ENCODE results near the gene GLRX. TPM values are rescaled to one million over a fixed set of nuclear protein-coding genes. Genes with fewer than 3 reads are reported as not detected.

The GLRX gene
- total RNA-seq, 1 experiment from 2014 or later, result 17.9 TPM

DNA sequence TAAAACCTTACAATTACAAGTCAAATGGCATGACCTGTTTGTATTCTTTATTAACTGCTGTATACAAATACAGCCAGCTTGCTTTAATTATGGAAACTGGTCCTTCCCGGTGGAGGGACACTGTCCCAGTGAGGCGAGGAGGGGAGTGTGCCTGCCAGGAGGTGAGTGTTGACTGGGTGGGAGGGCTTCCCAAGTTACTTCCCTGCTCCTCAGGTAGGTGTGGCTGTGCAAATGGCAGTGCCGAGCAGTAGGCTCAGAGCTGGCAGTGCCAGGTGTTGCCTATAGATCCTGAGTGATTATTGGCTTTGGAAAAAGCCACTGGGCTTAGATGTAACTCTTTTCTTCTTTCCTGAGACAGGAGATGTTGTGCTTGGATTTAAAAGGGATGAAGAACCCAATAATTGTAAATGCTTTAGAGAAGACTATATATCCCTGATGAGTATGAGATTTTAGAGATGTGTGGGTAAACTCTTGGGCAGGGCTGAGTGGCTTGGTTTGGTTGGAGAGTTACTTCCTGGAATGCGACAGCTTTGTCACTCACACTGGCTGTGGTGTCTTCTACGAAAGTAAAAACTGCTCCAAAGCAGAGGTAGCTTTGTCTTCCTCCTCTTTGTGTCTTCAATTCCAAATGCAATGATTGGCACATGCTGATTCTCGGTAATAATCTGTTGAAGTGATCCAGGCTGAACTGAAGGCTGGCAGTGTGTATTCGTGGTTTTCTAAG is 43.7 kb downstream of the GLRX start:
- no peak for DNase-seq
- peak overlapping the region; percentile 15 for H3K27ac Mint-ChIP-seq (ENCODE audit: unreplicated experiment)
- no peaks in the 10 kb centered on the region; the same call in 1 of the 2 replicates for H3K36me3 ChIP-seq (ENCODE audit: control insufficient read depth, insufficient read depth, low read length)
- TF ChIP-seq, protein P1, sequence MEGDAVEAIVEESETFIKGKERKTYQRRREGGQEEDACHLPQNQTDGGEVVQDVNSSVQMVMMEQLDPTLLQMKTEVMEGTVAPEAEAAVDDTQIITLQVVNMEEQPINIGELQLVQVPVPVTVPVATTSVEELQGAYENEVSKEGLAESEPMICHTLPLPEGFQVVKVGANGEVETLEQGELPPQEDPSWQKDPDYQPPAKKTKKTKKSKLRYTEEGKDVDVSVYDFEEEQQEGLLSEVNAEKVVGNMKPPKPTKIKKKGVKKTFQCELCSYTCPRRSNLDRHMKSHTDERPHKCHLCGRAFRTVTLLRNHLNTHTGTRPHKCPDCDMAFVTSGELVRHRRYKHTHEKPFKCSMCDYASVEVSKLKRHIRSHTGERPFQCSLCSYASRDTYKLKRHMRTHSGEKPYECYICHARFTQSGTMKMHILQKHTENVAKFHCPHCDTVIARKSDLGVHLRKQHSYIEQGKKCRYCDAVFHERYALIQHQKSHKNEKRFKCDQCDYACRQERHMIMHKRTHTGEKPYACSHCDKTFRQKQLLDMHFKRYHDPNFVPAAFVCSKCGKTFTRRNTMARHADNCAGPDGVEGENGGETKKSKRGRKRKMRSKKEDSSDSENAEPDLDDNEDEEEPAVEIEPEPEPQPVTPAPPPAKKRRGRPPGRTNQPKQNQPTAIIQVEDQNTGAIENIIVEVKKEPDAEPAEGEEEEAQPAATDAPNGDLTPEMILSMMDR (IDR thresholded peaks at IDR 0.05; ENCODE audit: insufficient read depth in 1 of 2, low read depth in 1 of 2, low read length in 1 of 2, severe bottlenecking in 1 of 2, unreplicated experiment in 1 of 2), result no peak
- H3K9me3 Mint-ChIP-seq (ENCODE audit: unreplicated experiment), result no peaks in the 10 kb centered on the region
- no TSS peak for BruUV-seq (replicated peaks)
- no peaks in the 10 kb centered on the region for H3K4me1 ChIP-seq
- H3K4me3 Mint-ChIP-seq (ENCODE audit: unreplicated experiment), result no peak overlapping the region
- no peaks in the 10 kb centered on the region for H3K27me3 ChIP-seq (replicated peaks; ENCODE audit: control insufficient read depth, insufficient read depth, low read length)
- H3K4me1 Mint-ChIP-seq (ENCODE audit: low read depth, unreplicated experiment), result no peaks in the 10 kb centered on the region
- H3K27me3 Mint-ChIP-seq (ENCODE audit: insufficient read depth, unreplicated experiment), result no peaks in the 10 kb centered on the region
- peaks cover 19% of the 10 kb centered on the region for H3K36me3 Mint-ChIP-seq (ENCODE audit: insufficient read depth, unreplicated experiment)
- intact Hi-C loops (cut with micrococcal nuclease; ENCODE audit: unreplicated experiment), result no loop called here
- no peaks in the 10 kb centered on the region for H3K9me3 ChIP-seq
- H3K4me3 ChIP-seq (ENCODE audit: low read depth, low read length), result no peak overlapping the region
- ChIA-PET CTCF (interaction anchor here (1.0 kb wide), 1 partner anchor 132 kb away, joined by 3 read pairs; the partner anchor contains the start of gene RFESD), POLR2A (no interaction called here)

DNA sequence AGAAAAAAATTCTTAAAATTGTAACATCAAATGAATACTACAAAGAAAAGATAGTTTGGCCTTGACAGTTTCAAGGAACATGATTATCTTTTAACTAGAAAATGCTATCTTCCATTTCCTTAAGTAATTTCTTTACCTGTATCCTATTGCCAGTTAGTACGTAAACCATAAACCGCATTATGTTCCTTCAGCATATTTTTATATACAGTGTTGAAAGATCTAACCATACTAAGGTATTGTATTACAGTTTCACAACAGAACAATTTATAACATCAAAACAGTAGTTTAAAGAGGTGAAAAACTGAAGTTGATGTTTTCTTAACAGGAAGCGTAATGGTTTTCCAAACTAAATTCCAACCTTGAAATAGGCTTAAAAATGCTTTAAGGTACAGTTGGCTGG is 45.1 kb downstream of the GLRX start:
- no TSS peak for BruUV-seq (replicated peaks)
- no peak overlapping the region for H3K4me3 ChIP-seq (ENCODE audit: low read depth, low read length)
- H3K27ac Mint-ChIP-seq (ENCODE audit: unreplicated experiment), result no peak overlapping the region
- ChIA-PET CTCF (no interaction called here), POLR2A (no interaction called here)
- no peaks in the 10 kb centered on the region for H3K9me3 ChIP-seq
- H3K27me3 Mint-ChIP-seq (ENCODE audit: insufficient read depth, unreplicated experiment), result no peaks in the 10 kb centered on the region
- no peaks in the 10 kb centered on the region for H3K9me3 Mint-ChIP-seq (ENCODE audit: unreplicated experiment)
- no peaks in the 10 kb centered on the region for H3K4me1 ChIP-seq
- peaks cover 19% of the 10 kb centered on the region for H3K36me3 Mint-ChIP-seq (ENCODE audit: insufficient read depth, unreplicated experiment)
- DNase-seq, result no peak
- H3K4me1 Mint-ChIP-seq (ENCODE audit: low read depth, unreplicated experiment), result no peaks in the 10 kb centered on the region
- TF ChIP-seq, protein P1 (IDR thresholded peaks at IDR 0.05; ENCODE audit: insufficient read depth in 1 of 2, low read depth in 1 of 2, low read length in 1 of 2, severe bottlenecking in 1 of 2, unreplicated experiment in 1 of 2), result no peak
- H3K36me3 ChIP-seq (ENCODE audit: control insufficient read depth, insufficient read depth, low read length), result no peaks in the 10 kb centered on the region
- intact Hi-C loops (cut with micrococcal nuclease; ENCODE audit: unreplicated experiment), result no loop called here
- H3K27me3 ChIP-seq (replicated peaks; ENCODE audit: control insufficient read depth, insufficient read depth, low read length), result no peaks in the 10 kb centered on the region
- no peak overlapping the region for H3K4me3 Mint-ChIP-seq (ENCODE audit: unreplicated experiment)

DNA sequence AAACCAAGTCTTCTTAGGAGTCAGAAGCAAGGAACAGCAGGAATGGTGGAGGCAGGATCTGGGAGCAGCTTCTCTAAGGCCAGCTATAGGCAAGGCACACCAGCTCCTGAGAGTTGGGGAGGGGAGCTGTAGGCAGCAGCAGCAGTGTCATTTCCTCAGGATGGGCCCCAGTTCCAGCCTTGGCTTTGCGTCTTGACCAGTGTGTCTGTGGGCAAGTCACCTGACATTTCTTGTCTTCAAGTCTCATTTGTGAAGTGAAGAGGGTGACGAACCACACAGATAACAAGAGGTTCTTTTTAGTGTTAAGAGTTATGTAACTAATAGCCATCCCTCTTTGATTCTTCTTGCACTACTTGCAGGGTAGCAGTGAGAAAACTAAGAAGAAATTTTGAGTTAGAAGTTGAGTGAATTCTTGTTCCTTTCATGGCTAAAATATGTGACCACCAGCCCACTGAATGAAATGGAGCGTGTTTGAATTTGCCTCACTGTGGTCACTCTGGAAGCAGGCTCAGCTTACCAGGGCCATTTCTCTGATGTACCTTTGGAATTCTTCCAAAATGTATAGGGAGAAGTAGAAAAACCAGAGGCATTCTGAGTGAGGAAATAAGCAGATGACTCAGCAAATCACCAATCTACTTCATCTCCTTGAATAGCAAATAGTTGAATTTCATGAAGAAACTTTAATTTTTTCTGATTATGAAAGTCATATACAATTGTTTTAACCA is 49.0 kb downstream of the GLRX start:
- no peaks in the 10 kb centered on the region for H3K27me3 Mint-ChIP-seq (ENCODE audit: insufficient read depth, unreplicated experiment)
- no peaks in the 10 kb centered on the region for H3K9me3 Mint-ChIP-seq (ENCODE audit: unreplicated experiment)
- BruUV-seq (replicated peaks), result no TSS peak
- DNase-seq, result no peak
- no peak overlapping the region for H3K4me3 Mint-ChIP-seq (ENCODE audit: unreplicated experiment)
- Histone ChIP-seq H3K4me3 (ENCODE audit: low read depth, low read length) (no peak overlapping the region), H3K4me1 (no peaks in the 10 kb centered on the region), H3K36me3 (ENCODE audit: control insufficient read depth, insufficient read depth, low read length) (no peaks in the 10 kb centered on the region), H3K27me3 (replicated peaks; ENCODE audit: control insufficient read depth, insufficient read depth, low read length) (no peaks in the 10 kb centered on the region), H3K9me3 (no peaks in the 10 kb centered on the region)
- H3K36me3 Mint-ChIP-seq (ENCODE audit: insufficient read depth, unreplicated experiment), result peaks cover 24% of the 10 kb centered on the region
- no peak overlapping the region for H3K27ac Mint-ChIP-seq (ENCODE audit: unreplicated experiment)
- intact Hi-C loops (cut with micrococcal nuclease; ENCODE audit: unreplicated experiment), result no loop called here
- no peaks in the 10 kb centered on the region for H3K4me1 Mint-ChIP-seq (ENCODE audit: low read depth, unreplicated experiment)
- TF ChIP-seq, protein P1 (IDR thresholded peaks at IDR 0.05; ENCODE audit: insufficient read depth in 1 of 2, low read depth in 1 of 2, low read length in 1 of 2, severe bottlenecking in 1 of 2, unreplicated experiment in 1 of 2), result no peak
- ChIA-PET POLR2A (no interaction called here), CTCF (interaction anchor here (1.0 kb wide), 1 partner anchor 50 kb away, joined by 3 read pairs; the partner anchor contains the start of gene GLRX)
